ENCODE measurements around the gene ANKRD49. TPM values are rescaled to one million over a fixed set of nuclear protein-coding genes. Genes with fewer than 3 reads are reported as not detected.

The ANKRD49 gene
- total RNA-seq, 1 experiment from 2014 or later: 10.1 TPM

DNA sequence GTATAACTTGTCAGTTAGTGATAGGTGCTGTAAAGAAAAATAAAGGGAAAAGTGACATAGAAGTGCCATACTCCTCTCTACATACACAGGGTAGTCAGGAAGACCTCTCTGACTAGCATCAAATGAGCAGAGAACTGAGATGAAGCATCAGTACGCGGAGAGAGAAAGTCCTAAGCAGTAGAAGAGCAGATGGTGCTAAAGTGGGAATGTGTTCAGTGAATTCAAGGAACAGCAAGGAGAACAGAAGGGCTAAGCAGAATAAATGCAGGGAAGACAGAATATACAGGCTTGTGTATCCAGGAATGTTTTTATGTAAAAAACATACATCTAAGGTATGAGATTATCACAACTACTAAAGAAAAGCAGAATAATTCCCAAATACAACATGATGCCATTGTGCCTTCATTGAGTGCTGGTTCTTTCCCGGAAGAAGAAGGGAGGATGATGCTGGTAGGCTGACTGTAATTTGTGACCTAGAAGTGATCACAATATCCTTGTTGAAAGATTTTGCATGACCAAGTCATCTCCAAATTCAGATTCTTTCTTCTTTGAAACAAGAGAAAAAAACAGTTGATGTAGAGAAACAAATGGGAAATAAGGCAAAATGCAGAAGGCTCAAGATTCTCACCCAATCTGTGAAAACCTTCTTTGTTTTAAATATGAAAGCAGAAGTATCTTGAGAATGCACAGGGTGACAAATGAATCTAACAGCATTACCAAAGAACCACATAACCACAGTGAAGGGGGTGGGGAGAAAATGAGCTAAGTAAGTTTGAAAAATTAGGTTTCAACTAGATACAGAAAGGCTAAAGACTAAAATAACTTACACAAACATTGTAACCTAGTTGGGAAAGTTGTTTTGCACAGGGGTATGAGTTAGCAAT is 20.6 kb upstream of the ANKRD49 start:
- Mint-ChIP-seq H3K27ac (ENCODE audit: unreplicated experiment) (no peak overlapping the region), H3K4me1 (ENCODE audit: low read depth, unreplicated experiment) (no peaks in the 10 kb centered on the region)
- TF ChIP-seq CTCF (IDR thresholded peaks at IDR 0.05; ENCODE audit: unreplicated experiment): no peak

GRCh38 chr11:94477624-94478023 is 16.2 kb upstream of the ANKRD49 start:
- no peaks in the 10 kb centered on the region for H3K4me1 Mint-ChIP-seq (ENCODE audit: low read depth, unreplicated experiment)
- H3K27me3 Mint-ChIP-seq (ENCODE audit: unreplicated experiment): no peaks in the 10 kb centered on the region
- H3K4me3 Mint-ChIP-seq (ENCODE audit: low read depth, unreplicated experiment): no peak overlapping the region
- no peak for DNase-seq
- CTCF ChIA-PET: no interaction called here
- no peaks in the 10 kb centered on the region for H3K9me3 Mint-ChIP-seq (ENCODE audit: low read depth, unreplicated experiment)
- TF ChIP-seq CTCF (IDR thresholded peaks at IDR 0.05; ENCODE audit: unreplicated experiment): no peak
- no TSS peak for BruUV-seq (replicated peaks)
- intact Hi-C loops (cut with micrococcal nuclease; ENCODE audit: unreplicated experiment): no loop called here
- no peak overlapping the region for H3K27ac Mint-ChIP-seq (ENCODE audit: unreplicated experiment)
- peaks cover 6% of the 10 kb centered on the region for H3K36me3 Mint-ChIP-seq (ENCODE audit: insufficient read depth, unreplicated experiment)

More for the DNA sequence above, 20.6 kb upstream of the ANKRD49 start:
- CTCF ChIA-PET: no interaction called here
- no peak for DNase-seq
- no peaks in the 10 kb centered on the region for H3K27me3 Mint-ChIP-seq (ENCODE audit: unreplicated experiment)
- H3K4me3 Mint-ChIP-seq (ENCODE audit: low read depth, unreplicated experiment): no peak overlapping the region
- no peaks in the 10 kb centered on the region for H3K9me3 Mint-ChIP-seq (ENCODE audit: low read depth, unreplicated experiment)
- intact Hi-C loops (cut with micrococcal nuclease; ENCODE audit: unreplicated experiment): no loop called here
- H3K36me3 Mint-ChIP-seq (ENCODE audit: insufficient read depth, unreplicated experiment): no peaks in the 10 kb centered on the region
- BruUV-seq (replicated peaks): no TSS peak

GRCh38 chr11:94481342-94481741 is 12.4 kb upstream of the ANKRD49 start:
- CTCF ChIA-PET: no interaction called here

GRCh38 chr11:94486068-94486467 is 7.7 kb upstream of the ANKRD49 start:
- CTCF ChIA-PET: no interaction called here
- TF ChIP-seq CTCF (IDR thresholded peaks at IDR 0.05; ENCODE audit: unreplicated experiment): no peak
- Mint-ChIP-seq H3K27me3 (ENCODE audit: unreplicated experiment) (no peaks in the 10 kb centered on the region), H3K4me1 (ENCODE audit: low read depth, unreplicated experiment) (no peaks in the 10 kb centered on the region), H3K27ac (ENCODE audit: unreplicated experiment) (no peak overlapping the region), H3K4me3 (ENCODE audit: low read depth, unreplicated experiment) (no peak overlapping the region), H3K36me3 (ENCODE audit: insufficient read depth, unreplicated experiment) (peaks cover 11% of the 10 kb centered on the region), H3K9me3 (ENCODE audit: low read depth, unreplicated experiment) (no peaks in the 10 kb centered on the region)
- no TSS peak for BruUV-seq (replicated peaks)
- intact Hi-C loops (cut with micrococcal nuclease; ENCODE audit: unreplicated experiment): no loop called here
- no peak for DNase-seq

More at GRCh38 chr11:94481342-94481741, 12.4 kb upstream of the ANKRD49 start:
- no peaks in the 10 kb centered on the region for H3K27me3 Mint-ChIP-seq (ENCODE audit: unreplicated experiment)
- no peak overlapping the region for H3K4me3 Mint-ChIP-seq (ENCODE audit: low read depth, unreplicated experiment)
- no peaks in the 10 kb centered on the region for H3K9me3 Mint-ChIP-seq (ENCODE audit: low read depth, unreplicated experiment)
- H3K4me1 Mint-ChIP-seq (ENCODE audit: low read depth, unreplicated experiment): no peaks in the 10 kb centered on the region
- DNase-seq: no peak
- no peak for TF ChIP-seq CTCF (IDR thresholded peaks at IDR 0.05; ENCODE audit: unreplicated experiment)
- H3K27ac Mint-ChIP-seq (ENCODE audit: unreplicated experiment): no peak overlapping the region
- BruUV-seq (replicated peaks): no TSS peak
- intact Hi-C loops (cut with micrococcal nuclease; ENCODE audit: unreplicated experiment): no loop called here
- H3K36me3 Mint-ChIP-seq (ENCODE audit: insufficient read depth, unreplicated experiment): peaks cover 6% of the 10 kb centered on the region

Data from Calu3 (cell line).